ENCODE measurements around the gene ZFP3. TPM values are rescaled to one million over a fixed set of nuclear protein-coding genes. Genes with fewer than 3 reads are reported as not detected.

The ZFP3 gene
- total and polyA plus RNA-seq, 11 donors = 4.0 to 14.5 (median 9.3) TPM

DNA sequence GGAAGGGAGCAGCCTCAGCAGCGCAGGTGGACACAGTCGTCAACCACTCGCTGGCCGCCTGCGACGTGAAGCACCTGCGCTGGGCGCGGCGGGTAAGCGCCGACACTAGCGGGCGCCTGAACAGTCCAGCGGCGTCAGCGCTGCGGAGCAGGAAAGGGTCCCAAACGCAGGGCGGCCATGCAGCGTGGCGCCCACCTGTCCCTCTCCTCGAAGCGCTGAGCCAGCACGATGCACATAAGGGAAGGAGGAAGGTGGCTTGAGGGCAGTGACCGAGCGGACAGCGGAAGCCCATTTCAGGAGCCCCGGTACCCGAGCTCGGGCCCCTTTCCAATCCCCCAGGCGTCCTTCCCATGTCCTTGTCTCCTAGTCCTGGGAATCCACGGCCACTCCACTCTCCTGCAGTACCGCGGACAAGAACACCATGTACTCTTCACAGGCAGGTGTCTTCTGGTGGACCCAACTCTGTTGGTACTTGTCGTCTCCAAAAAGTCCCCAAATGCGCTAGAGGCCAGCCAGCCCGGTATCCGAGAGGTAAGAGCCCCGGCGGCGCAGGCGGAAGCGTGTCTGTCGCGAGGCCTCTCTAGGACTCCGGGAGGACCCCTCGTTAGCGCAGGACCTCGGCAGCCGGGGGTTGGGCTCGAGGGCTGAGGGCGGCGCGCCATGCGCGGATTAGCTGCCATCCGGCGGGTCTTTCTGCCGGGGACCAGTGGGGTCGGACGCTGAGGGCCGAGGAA is 19.0 kb downstream of the ZFP3 start:
- peak; percentile 84 to 92 (median 90) for ATAC-seq
- WGBS, 4 donors = 0 to 1% (median 1%) methylated on average over 31 to 63 of the region's 63 CpGs
- peak overlapping the region in 10 of 12 donors; percentile 64 to 88 (median 76) for H3K27ac ChIP-seq
- intact Hi-C loops (cut with DNase I) = no loop called here
- peaks cover 0 to 14% (median 0%) of the 10 kb centered on the region in 9 donors for H3K27me3 ChIP-seq
- peaks cover under 1 to 21% (median 4%) of the 10 kb centered on the region in 9 donors for H3K36me3 ChIP-seq
- peak overlapping the region; percentile 38 to 84 (median 56) for H3K4me3 ChIP-seq
- peak in 1 of 12 donors; percentile 7 for TF ChIP-seq CTCF (IDR thresholded peaks at IDR 0.05)
- peak in 1 of 2 donors; percentile 9 for TF ChIP-seq POLR2A (IDR thresholded peaks at IDR 0.05)
- peaks cover 0 to 12% (median 5%) of the 10 kb centered on the region in 12 donors for H3K4me1 ChIP-seq
- DNase-seq = peak; percentile 76 to 84 (median 84)
- H3K9me3 ChIP-seq = peaks cover 5 to 49% (median 43%) of the 10 kb centered on the region in 12 donors

- Histone ChIP-seq H3K4me1 (peaks cover 0 to 12% (median 5%) of the 10 kb centered on the region in 12 donors), H3K27me3 (peaks cover 0 to 14% (median 0%) of the 10 kb centered on the region in 9 donors), H3K4me3 (no peak overlapping the region), H3K27ac (no peak overlapping the region), H3K9me3 (peaks cover 0 to 29% (median 23%) of the 10 kb centered on the region in 12 donors), H3K36me3 (peaks cover 0 to 1% (median 0%) of the 10 kb centered on the region in 9 donors)
- DNase-seq (no peak), ATAC-seq (no peak)
- intact Hi-C loops (cut with DNase I) = no loop called here
- 75 to 95% (median 89%) methylated on average over 5 of the region's 5 CpGs for WGBS, 4 donors
- TF ChIP-seq CTCF (IDR thresholded peaks at IDR 0.05) (no peak), POLR2A (IDR thresholded peaks at IDR 0.05) (no peak)
Observed at GRCh38 chr17:5099271-5099670, 21.0 kb downstream of the ZFP3 start.

GRCh38 chr17:5100832-5101231 is 22.6 kb downstream of the ZFP3 start:
- peaks cover 0 to 8% (median 6%) of the 10 kb centered on the region in 9 donors for H3K36me3 ChIP-seq
- peaks cover 0 to 12% (median 5%) of the 10 kb centered on the region in 12 donors for H3K4me1 ChIP-seq
- 81 to 86% (median 83%) methylated on average over 6 of the region's 6 CpGs for WGBS, 4 donors
- H3K27ac ChIP-seq = no peak overlapping the region
- H3K9me3 ChIP-seq = peaks cover 0 to 21% (median 8%) of the 10 kb centered on the region in 12 donors
- intact Hi-C loops (cut with DNase I) = no loop called here
- DNase-seq (no peak), ATAC-seq (no peak)
- H3K27me3 ChIP-seq = peaks cover 0 to 14% (median 0%) of the 10 kb centered on the region in 9 donors
- H3K4me3 ChIP-seq = no peak overlapping the region
- TF ChIP-seq CTCF (IDR thresholded peaks at IDR 0.05) (no peak), POLR2A (IDR thresholded peaks at IDR 0.05) (no peak)

GRCh38 chr17:5110816-5111215 is 32.5 kb downstream of the ZFP3 start:
- intact Hi-C loops (cut with DNase I) = loop anchor here in 1 of 10 donors (5.0 kb wide), 1 partner anchor 34 kb away; the partner anchor contains the start of gene ZFP3
- no peak for ATAC-seq

More at GRCh38 chr17:5110816-5111215, 32.5 kb downstream of the ZFP3 start:
- H3K4me3 ChIP-seq = peak overlapping the region; percentile 63 to 98 (median 82)
- peaks cover 0 to 46% (median 24%) of the 10 kb centered on the region in 9 donors for H3K36me3 ChIP-seq
- H3K9me3 ChIP-seq = peaks cover 0 to 5% (median 0%) of the 10 kb centered on the region in 12 donors
- peaks cover 0 to 19% (median 12%) of the 10 kb centered on the region in 12 donors for H3K4me1 ChIP-seq
- DNase-seq = no peak
- peak overlapping the region in 2 of 12 donors; percentile 79 to 87 for H3K27ac ChIP-seq
- peaks cover 0 to 14% (median 9%) of the 10 kb centered on the region in 9 donors for H3K27me3 ChIP-seq
- 25 to 30% (median 28%) methylated on average over 8 of the region's 8 CpGs for WGBS, 4 donors
- no peak for TF ChIP-seq POLR2A (IDR thresholded peaks at IDR 0.05)
- TF ChIP-seq CTCF (IDR thresholded peaks at IDR 0.05) = no peak

All from heart left ventricle (tissue), 16 donors.